ENCODE data around the gene ZRANB3.

Gene ZRANB3

DNA sequence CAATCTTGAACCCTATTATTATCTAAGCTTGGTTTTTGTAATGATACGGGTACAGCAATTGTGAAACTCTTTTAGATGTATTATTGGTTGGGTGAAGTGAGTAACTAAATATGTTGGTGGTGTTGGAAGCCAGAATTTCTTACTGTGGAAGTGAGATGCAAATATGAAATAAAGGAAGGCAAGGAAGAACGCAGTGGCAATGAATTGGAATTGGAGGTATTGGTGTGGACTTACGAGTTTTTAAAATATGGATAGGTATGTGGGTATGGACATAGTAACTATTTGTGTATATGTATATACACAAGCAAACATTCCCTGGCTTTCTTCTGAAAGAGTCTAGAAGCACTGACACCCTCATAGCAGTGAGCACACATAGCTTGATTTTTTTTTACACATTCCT, 373.2 kb downstream of the ZRANB3 start:
- DNase-seq (ENCODE audit: low read depth) = no peak
- no peak overlapping the region for H3K4me3 ChIP-seq (replicated peaks; ENCODE audit: low read depth, low read length)
- TF ChIP-seq, protein P1, sequence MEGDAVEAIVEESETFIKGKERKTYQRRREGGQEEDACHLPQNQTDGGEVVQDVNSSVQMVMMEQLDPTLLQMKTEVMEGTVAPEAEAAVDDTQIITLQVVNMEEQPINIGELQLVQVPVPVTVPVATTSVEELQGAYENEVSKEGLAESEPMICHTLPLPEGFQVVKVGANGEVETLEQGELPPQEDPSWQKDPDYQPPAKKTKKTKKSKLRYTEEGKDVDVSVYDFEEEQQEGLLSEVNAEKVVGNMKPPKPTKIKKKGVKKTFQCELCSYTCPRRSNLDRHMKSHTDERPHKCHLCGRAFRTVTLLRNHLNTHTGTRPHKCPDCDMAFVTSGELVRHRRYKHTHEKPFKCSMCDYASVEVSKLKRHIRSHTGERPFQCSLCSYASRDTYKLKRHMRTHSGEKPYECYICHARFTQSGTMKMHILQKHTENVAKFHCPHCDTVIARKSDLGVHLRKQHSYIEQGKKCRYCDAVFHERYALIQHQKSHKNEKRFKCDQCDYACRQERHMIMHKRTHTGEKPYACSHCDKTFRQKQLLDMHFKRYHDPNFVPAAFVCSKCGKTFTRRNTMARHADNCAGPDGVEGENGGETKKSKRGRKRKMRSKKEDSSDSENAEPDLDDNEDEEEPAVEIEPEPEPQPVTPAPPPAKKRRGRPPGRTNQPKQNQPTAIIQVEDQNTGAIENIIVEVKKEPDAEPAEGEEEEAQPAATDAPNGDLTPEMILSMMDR (IDR thresholded peaks at IDR 0.05; ENCODE audit: low read length, missing control alignments) = no peak

DNA sequence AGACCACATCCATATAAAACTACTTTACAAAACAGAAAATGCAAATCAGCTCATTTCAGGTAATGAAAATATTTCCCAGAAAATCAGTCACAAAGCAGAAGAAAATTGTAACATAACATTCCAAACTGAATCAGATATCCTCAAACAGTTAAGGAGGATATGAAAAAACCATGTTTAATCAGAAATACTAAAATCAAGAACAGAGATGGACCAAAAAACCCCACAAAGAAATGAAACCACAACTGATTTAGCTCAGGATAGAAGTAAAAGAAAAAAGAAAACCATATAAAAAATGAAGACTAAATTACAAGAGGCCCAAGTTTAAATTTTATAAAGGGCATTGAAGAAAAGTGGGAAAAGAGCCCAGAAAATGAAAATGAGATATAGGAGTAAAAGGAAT, 376.1 kb downstream of the ZRANB3 start:
- DNase-seq (ENCODE audit: low read depth) = no peak
- no peak overlapping the region for H3K4me3 ChIP-seq (replicated peaks; ENCODE audit: low read depth, low read length)
- TF ChIP-seq, protein P1 (IDR thresholded peaks at IDR 0.05; ENCODE audit: low read length, missing control alignments) = no peak

DNA sequence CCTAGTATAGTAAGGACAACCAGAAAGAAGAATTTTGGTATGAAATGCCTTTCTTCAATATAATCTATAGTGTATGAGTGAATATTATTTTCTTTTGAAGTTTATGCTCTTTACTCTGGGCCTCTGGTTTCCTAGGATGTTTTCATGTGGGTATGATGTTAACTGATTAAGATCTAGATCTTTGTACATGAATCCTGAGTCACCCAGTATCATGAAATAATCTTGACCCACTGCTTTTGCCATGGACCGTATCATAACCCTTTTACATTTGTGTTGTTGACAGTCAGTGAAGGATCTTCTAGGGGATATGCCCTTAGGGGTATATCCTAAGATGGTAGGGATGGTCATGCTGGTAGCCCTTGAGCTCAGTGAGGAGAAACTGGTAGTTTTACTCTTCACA, 378.7 kb downstream of the ZRANB3 start:
- DNase-seq (ENCODE audit: low read depth) = no peak
- TF ChIP-seq, protein P1 (IDR thresholded peaks at IDR 0.05; ENCODE audit: low read length, missing control alignments) = no peak
- no peak overlapping the region for H3K4me3 ChIP-seq (replicated peaks; ENCODE audit: low read depth, low read length)

DNA sequence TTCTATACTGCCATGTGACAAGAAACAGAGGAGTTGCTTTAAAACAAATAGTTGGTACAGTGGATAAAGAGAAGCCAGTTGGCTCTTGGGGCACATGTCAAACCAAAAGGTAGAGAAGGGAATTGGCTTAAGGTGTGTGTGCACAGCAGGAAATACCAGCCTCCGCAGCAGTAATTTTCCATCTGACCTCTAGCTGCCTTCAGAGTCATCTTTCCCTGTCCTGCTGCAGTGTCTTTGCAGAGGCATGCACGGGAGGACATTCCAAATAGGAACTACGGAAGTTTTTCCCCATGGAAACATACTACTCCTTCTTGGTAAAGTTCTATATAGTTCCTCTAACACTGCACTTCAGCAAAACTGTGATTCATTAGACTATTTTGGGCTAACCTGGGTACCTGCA, 379.4 kb downstream of the ZRANB3 start:
- TF ChIP-seq, protein P1 (IDR thresholded peaks at IDR 0.05; ENCODE audit: low read length, missing control alignments) = no peak
- H3K4me3 ChIP-seq (replicated peaks; ENCODE audit: low read depth, low read length) = no peak overlapping the region
- no peak for DNase-seq (ENCODE audit: low read depth)

DNA sequence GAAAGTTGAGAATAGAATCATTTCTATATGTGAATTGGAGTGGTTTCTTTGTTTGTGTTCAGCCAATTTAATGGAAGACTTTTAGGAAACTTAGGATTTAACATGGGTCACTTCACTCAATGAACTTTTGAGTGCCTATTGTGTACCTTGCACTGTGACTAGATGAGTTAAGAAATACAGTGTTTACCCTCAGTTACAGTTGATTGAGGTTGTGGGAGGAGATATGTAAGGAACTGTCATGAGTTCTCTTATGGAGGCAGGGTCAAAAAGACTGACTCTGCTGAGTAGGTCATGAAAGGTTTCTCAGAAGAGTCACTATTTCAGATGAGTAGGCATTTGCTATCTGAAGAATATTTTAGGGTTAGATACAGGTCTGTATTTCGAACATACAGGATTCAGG, 380.3 kb downstream of the ZRANB3 start:
- no peak overlapping the region for H3K4me3 ChIP-seq (replicated peaks; ENCODE audit: low read depth, low read length)
- TF ChIP-seq, protein P1 (IDR thresholded peaks at IDR 0.05; ENCODE audit: low read length, missing control alignments) = no peak
- no peak for DNase-seq (ENCODE audit: low read depth)

DNA sequence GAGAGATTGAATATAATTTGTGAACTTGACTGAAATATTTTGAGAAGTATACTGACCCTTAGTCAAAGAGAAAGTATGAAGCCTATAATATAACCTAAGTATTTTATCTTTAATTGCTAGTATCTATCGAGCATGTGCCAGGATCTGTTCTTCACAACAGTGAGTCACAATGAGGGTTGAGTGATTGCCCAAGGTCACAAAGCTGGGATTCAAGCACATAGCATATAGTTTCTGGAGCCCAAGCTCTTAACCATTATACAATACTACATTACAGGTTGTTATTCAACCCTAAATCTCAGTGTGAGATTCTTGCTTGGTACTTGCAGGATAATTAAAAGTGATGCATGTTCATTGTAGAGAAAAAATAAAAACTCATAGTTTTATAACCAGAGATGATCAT, 381.8 kb downstream of the ZRANB3 start:
- peak; percentile 67 for DNase-seq (ENCODE audit: low read depth)
- TF ChIP-seq, protein P1 (IDR thresholded peaks at IDR 0.05; ENCODE audit: low read length, missing control alignments) = no peak
- H3K4me3 ChIP-seq (replicated peaks; ENCODE audit: low read depth, low read length) = no peak overlapping the region

DNA sequence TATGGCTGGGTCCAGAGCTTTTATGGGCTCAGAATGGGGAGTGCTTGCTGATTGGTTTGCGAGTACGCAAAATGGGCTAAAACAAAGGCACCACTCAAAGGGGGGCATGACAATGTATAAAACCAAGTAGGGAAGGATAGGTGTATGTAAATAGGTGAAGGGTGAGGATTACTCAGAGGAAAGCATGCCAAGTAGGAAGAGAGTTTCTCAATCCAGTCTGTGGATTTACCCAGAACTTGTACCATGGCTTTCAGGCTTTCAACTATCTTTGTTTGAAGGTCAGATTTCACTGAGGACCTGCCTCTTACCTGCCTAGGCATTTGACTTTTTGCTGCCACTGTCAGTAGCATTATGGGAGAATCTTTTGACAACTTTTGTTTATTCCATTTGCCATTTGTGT, 386.7 kb downstream of the ZRANB3 start:
- DNase-seq (ENCODE audit: low read depth) = peak; percentile 27
- H3K4me3 ChIP-seq (replicated peaks; ENCODE audit: low read depth, low read length) = no peak overlapping the region
- TF ChIP-seq, protein P1 (IDR thresholded peaks at IDR 0.05; ENCODE audit: low read length, missing control alignments) = no peak

All from fibroblast of pulmonary artery (primary cell).